ENCODE measurements around the gene CNGB1.

GRCh38 chr16:57855188-57855587 lies 115.7 kb downstream of the CNGB1 start:
- TF ChIP-seq EZH2phosphoT487 (IDR thresholded peaks at IDR 0.05; ENCODE audit: borderline replicate concordance): no peak
- TF ChIP-seq CTCF (IDR thresholded peaks at IDR 0.05 in 2 of 3, conservative IDR thresholded peaks at IDR 0.05 in 1 of 3; ENCODE audit: borderline replicate concordance in 1 of 3, insufficient read depth in 1 of 3, low read depth in 2 of 3, low read length in 2 of 3): no peak

Data from HCT116 (cell line).